Measurements from ENCODE around the gene TSC22D2.

TSC22D2 gene

DNA sequence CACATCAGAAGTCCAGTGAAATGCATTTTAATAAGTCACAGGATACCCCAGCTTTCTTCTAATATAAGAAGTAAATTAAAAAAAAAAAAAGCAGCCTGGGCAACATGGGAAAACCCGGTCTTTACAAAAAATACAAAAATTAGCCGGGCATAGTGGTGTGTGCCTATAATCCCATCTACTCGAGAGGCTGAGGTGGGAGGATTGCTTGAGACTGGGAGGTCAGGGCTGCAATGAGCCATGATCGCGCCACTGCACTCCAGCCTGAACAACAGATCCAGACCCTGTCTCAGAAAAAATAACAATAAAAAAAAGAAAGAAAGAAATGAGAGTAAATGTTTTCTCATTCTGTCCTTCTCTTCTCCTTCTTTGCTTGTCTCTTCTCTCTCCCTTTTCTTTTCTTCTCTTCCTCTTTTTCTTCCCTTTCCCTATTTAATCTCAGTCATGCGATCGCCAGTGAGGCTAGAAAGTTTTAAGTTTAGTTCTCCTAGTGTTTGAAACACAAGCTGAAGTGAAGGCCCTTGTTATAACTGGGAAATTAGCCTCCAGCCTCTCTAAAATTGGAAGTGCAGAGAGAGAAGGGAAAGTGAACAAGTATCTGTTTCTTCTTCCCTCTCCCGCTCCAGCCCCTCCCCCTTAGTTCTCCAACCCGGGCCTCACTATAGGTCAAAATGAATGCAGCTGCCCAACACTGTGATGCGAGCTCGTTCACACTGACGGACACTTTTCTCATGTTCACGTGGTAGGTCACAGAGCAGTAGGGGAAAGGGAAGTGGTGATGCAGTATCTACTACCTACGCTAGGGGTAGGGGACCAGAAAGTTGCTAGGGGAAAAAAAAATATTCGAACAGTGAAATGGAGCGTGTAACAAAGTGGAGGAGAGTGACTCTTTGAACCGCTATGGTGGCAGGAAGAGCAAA lies 23.5 kb upstream of the TSC22D2 start:
- DNase-seq = peak in 28 of 56 donors; percentile 1 to 61 (median 16)

- no peak for DNase-seq
Observed at GRCh38 chr3:150385296-150386242, 22.5 kb upstream of the TSC22D2 start.

DNA sequence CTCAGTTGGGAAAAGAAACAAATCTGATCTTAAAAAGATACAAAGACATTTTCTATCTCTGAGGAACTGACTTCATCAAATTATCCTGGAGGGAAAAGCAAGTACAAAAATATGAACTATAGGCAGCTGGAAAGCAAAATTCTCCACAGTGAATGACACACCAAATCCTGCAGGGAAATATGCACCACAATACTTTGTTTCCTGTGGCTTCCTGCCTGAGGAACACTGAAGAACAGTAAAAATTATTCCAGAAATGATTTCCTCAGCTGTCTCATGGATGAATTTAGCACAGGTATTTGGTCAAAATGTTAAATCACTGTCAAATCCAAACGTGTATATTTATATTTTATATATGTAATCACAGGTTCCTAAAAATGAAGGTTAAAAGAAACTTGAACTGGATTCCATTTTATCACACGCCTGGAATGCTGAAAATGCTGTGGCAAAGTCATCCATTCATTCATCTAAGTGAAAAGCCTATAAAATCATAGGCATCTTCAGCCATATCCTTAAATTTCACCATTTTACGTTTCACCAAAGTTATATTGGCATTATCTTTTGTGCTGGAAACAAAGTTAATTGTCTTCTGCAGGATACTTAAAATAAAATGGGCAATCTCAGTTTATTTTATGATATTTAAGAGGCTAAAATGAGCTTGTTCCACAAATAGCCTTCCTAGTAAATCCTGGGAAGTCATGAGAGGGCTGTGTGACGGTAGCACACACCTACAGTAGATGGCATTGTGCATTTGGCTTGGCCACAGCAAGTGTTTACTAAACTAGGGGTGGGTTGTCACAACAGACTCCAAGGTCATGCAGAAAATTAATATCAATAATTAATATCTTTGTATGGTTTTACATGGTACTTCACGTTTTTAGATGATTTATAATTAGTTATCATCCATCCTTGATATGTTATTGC lies 19.3 kb upstream of the TSC22D2 start:
- no peak for DNase-seq

GRCh38 chr3:150390087-150390486 lies 18.0 kb upstream of the TSC22D2 start:
- no peak for DNase-seq

DNA sequence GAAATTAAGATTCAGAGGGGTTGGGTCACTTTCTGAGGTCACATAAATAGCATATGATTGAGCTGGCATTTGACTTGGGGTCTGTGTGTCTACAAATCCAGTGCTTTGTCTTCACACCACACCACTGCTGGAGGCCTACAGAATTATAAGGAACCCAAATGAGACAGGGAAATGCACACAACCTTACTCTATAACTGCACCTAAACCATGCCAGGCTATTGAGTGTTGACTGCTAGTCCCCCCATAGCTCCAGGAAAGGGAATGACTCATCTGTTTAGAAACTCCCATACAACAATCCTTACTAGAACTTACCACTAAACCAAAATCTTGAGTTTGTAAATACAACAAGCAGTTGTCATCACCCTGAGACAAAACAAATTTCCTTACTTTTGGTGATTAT lies 16.9 kb upstream of the TSC22D2 start:
- DNase-seq = no peak

- DNase-seq = no peak
Observed at GRCh38 chr3:150393745-150394144, 14.4 kb upstream of the TSC22D2 start.

- no peak for DNase-seq
Observed at GRCh38 chr3:150394606-150395005, 13.5 kb upstream of the TSC22D2 start.

- DNase-seq = no peak
Observed at GRCh38 chr3:150396491-150396890, 11.6 kb upstream of the TSC22D2 start.

DNA sequence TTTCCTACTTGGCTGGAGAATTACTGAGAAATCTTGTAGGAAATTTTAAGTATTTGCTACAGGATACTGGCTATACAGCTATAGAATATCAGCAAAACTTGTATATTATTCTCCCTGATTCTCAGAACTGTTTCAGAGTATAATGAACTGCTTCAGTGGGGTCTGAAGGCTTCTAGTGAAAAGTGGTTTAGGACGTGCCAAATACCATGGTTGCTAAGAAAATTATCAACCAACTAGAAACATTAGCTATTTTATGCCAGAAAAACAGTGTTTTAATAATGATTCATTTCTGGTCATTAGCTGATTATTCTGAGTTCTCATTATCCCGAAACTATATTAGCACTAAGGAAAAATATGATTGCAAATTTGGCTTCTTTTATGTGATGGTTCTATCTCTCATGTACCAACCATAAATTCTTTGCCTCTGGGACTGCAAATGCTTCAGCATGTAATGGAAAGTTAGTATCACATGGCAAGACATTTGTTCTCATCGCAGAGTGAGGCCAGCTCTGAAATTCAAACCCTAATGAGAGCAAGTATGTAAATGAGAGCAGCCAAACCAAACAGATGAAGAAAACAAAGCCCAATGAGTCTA lies 11.0 kb upstream of the TSC22D2 start:
- DNase-seq = no peak

DNA sequence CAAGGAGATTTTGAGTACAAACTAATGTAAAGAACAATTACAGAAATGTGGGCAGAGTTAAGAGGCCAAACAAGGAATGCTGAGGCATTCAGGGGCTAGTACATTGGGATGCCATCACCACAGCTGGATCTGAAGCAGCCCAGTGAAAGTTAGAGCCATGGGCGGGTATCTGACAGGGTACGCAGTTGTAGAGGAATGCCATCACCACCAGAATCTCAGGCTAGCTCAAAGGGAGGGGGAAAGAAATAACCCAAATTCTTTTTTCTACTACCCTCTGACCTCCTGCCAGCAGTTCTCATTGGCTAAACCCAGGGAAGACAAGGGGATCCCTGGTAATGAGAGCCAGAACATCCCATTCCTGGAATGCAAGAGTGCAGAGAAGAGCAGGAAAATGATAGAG lies 9.0 kb upstream of the TSC22D2 start:
- DNase-seq = no peak

DNA sequence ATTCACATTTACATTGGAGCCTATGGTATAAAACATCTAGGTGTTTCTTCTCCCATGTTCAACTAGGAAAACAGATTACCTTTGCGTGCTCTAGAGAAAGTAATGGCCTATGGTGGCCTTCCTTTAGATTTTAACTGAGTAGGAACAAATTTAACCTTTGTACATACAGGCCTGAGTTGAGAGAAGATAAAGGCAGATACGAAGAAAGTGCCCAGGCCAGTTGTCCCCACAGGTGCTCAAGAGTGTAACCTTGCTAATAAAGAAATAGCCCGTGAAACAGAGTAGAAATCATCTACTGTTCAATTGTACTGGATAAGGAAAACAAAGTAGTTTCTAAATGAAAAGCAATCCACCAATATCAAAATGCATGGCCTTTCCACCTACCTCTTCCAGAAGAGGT lies 6.8 kb upstream of the TSC22D2 start:
- DNase-seq = no peak

DNA sequence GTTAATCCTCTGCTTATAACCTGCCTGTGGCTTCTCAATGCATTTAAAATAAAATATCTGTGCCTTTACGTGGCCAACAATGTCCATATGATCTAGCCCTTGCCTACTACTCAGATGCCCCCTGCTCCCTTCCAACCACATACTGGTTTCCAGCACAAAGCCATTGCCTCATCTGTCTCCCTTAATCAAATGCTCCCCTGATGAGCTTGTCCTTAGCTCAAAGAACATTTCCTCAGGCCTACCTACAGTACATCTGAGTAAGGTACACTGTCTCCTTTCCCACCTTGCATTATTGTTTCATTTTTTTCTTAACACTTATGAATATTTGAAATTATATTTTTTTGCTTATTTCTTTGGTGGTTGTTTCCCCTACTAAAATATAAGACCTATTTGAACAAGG lies 5.9 kb upstream of the TSC22D2 start:
- DNase-seq = no peak

GRCh38 chr3:150404023-150404422 lies 4.1 kb upstream of the TSC22D2 start:
- no peak for DNase-seq

DNA sequence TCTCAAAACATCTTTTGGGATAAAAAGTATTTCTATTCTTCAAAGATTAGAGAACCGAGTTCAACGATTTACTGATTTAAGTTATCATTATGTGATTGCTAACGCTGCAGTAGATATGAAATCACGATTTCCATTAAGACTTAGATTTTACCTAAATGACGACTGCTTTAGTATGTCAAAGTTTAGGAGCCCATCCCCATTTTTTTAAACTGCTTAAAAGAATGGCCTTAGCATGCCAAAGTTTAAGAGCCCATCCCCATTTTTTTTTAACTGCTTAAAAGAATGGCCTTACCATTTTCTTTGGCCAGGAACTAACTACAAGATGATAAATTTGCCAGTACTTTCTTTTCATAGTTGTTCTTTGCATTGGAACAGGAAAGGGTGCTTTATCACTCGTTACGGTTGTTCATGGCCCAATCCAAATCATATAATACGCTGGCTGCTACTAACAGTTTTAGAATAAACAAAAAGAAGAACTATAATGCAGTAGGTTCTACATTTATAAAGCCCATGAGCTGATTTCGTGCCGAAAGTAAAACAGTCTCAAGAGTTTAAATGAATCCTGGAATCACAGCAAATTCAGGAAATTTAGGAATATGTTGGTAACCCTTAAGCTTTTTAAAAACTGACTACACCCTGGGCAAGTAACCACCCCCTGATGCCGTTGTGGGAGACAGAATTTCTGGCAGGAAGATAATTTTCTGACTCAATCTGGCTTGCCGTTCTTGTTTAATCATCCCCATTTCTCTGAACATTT lies 869 bp upstream of the TSC22D2 start:
- DNase-seq = peak in 1 of 56 donors; percentile 39

- DNase-seq = peak in 14 of 56 donors; percentile 20 to 77 (median 46)
Observed at GRCh38 chr3:150407808-150408220, 284 bp upstream of the TSC22D2 start.

DNA sequence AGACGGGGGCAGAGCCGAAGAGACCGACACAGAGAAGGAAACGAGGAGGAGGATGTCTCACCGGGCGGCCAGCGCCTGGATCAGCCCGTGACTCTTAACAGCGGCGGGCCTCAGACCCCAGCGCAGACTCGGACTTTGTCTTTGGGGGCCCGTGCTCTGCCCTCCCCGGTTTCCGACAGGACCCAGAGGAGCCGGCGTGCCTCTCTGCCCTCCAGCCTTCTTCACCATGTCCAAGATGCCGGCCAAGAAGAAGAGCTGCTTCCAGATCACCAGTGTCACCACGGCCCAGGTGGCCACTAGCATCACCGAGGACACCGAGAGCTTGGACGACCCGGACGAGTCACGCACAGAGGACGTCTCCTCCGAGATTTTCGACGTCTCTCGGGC lies 1.0 kb downstream of the TSC22D2 start:
- DNase-seq = peak in 17 of 56 donors; percentile 34 to 77 (median 57)

DNA sequence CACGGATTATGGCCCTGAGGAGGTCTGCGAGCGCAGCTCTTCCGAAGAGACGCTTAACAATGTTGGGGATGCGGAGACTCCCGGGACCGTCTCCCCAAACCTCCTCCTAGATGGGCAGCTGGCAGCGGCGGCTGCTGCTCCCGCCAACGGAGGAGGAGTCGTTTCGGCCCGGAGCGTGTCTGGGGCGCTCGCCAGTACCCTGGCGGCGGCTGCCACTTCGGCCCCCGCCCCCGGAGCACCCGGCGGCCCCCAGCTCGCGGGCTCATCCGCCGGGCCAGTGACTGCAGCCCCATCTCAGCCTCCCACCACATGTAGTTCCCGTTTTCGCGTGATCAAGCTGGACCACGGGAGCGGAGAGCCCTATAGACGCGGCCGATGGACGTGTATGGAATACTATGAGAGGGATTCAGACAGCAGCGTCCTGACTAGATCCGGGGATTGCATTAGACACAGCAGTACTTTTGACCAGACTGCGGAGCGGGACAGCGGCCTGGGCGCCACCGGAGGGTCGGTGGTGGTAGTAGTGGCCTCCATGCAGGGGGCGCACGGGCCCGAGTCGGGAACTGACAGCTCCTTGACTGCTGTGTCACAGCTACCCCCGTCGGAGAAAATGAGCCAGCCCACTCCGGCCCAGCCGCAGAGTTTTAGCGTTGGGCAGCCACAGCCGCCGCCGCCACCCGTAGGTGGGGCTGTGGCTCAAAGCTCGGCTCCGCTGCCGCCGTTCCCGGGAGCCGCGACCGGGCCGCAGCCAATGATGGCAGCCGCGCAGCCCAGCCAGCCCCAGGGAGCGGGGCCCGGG lies 1.6 kb downstream of the TSC22D2 start:
- DNase-seq = peak in 55 of 56 donors; percentile 15 to 86 (median 68)

DNA sequence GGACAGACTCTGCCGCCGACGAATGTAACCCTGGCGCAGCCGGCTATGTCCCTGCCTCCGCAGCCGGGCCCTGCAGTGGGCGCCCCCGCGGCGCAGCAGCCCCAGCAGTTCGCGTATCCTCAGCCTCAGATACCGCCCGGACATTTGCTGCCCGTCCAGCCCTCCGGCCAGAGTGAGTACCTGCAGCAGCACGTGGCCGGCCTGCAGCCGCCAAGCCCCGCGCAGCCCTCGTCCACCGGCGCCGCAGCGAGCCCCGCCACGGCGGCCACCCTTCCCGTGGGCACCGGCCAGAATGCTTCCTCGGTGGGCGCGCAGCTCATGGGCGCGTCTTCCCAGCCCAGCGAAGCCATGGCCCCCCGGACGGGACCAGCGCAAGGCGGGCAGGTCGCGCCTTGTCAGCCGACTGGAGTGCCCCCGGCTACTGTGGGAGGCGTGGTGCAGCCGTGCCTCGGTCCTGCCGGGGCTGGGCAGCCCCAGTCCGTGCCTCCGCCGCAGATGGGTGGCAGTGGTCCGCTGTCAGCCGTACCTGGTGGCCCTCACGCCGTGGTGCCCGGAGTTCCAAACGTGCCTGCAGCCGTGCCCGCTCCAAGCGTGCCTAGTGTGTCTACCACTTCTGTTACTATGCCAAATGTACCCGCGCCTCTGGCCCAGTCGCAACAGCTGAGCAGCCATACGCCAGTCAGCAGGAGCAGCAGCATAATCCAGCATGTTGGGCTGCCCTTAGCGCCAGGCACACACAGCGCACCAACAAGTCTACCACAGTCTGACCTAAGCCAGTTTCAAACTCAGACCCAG lies 2.4 kb downstream of the TSC22D2 start:
- DNase-seq = peak in 38 of 56 donors; percentile 1 to 68 (median 26)
